ENCODE results near the gene ACHE. TPM values are rescaled to one million over a fixed set of nuclear protein-coding genes. Genes with fewer than 3 reads are reported as not detected.

Gene ACHE
- polyA plus RNA-seq, 2 of the 4 experiments (the other 2 are of a cell fraction) = 0.17 to 0.62 TPM

GRCh38 chr7:100852048-100852872 is 43.4 kb downstream of the ACHE start, which contains the start of gene SLC12A9 (continued):
- peak; percentile 95 for TF ChIP-seq CTCF (IDR thresholded peaks at IDR 0.05)
- no peak for TF ChIP-seq MAFK (IDR thresholded peaks at IDR 0.05; ENCODE audit: partially characterized antibody)
- TF ChIP-seq MAX (IDR thresholded peaks at IDR 0.05) = peak; percentile 98
- no peak for TF ChIP-seq ZC3H11A (IDR thresholded peaks at IDR 0.05)
- peak; percentile 80; the same call in 1 of the 2 replicates for TF ChIP-seq HDAC2 (IDR thresholded peaks at IDR 0.05)
- TF ChIP-seq CHD2 (IDR thresholded peaks at IDR 0.05; ENCODE audit: low read length, partially characterized antibody) = no peak
- no peak for TF ChIP-seq FOSB (CRISPR knock-in tag; IDR thresholded peaks at IDR 0.05)
- TF ChIP-seq BHLHE40 (IDR thresholded peaks at IDR 0.05; ENCODE audit: low read depth, low read length) = no peak
- TF ChIP-seq ZSCAN20 (CRISPR knock-in tag; IDR thresholded peaks at IDR 0.05) = 0 out of 2 replicates have a peak, but pooled peaks have one; percentile 25
- TF ChIP-seq POLR2AphosphoS2 (conservative IDR thresholded peaks at IDR 0.05; ENCODE audit: low read length) = no peak
- TF ChIP-seq HOXB13 (CRISPR knock-in tag; IDR thresholded peaks at IDR 0.05; ENCODE audit: low read depth) = no peak
- peak; percentile 48; the same call in 1 of the 2 replicates for TF ChIP-seq POLR2A (IDR thresholded peaks at IDR 0.05; ENCODE audit: low read length)
- no peak for TF ChIP-seq FOSL2 (IDR thresholded peaks at IDR 0.05)
- TF ChIP-seq FOSL2 (CRISPR knock-in tag; IDR thresholded peaks at IDR 0.05) = no peak
- TF ChIP-seq PBX3 (IDR thresholded peaks at IDR 0.05) = no peak
- TF ChIP-seq SMC3 (IDR thresholded peaks at IDR 0.05) = peak; percentile 95

- ChIA-PET CTCF (interaction anchor here (0.6 to 15.9 kb wide), 5 partner anchors 19 to 206 kb away, joined by 3 to 280 read pairs (median 15); partner anchors contain the start of genes EPO and POP7), POLR2A (no interaction called here)
- Histone ChIP-seq H3K27ac (no peak overlapping the region), H3K4me2 (no peak overlapping the region), H3K4me3 (no peak overlapping the region), H3K4me1 (no peaks in the 10 kb centered on the region), H3K9me3 (no peaks in the 10 kb centered on the region)
- TF ChIP-seq NFE2L2 (conservative IDR thresholded peaks at IDR 0.05; ENCODE audit: low read length) = no peak
- TF ChIP-seq PBX3 (IDR thresholded peaks at IDR 0.05) = no peak
- no peak for TF ChIP-seq GATA3 (IDR thresholded peaks at IDR 0.05; ENCODE audit: borderline replicate concordance)
- TF ChIP-seq MAZ (IDR thresholded peaks at IDR 0.05; ENCODE audit: borderline replicate concordance, low read depth, low read length) = no peak
- no peak for TF ChIP-seq RFX5 (IDR thresholded peaks at IDR 0.05)
- no peak for TF ChIP-seq USF2 (IDR thresholded peaks at IDR 0.05)
- no peak for TF ChIP-seq FOXS1 (CRISPR knock-in tag; IDR thresholded peaks at IDR 0.05)
- TF ChIP-seq ZSCAN20 (CRISPR knock-in tag; IDR thresholded peaks at IDR 0.05) = no peak
- no peak for TF ChIP-seq POLR2AphosphoS2 (conservative IDR thresholded peaks at IDR 0.05; ENCODE audit: low read length)
- no peak for TF ChIP-seq ATOH8 (CRISPR knock-in tag; IDR thresholded peaks at IDR 0.05; ENCODE audit: low read depth)
- TF ChIP-seq FOSL2 (IDR thresholded peaks at IDR 0.05) = no peak
- TF ChIP-seq FOSL2 (CRISPR knock-in tag; IDR thresholded peaks at IDR 0.05) = no peak
- no peak for TF ChIP-seq ZFP36 (IDR thresholded peaks at IDR 0.05; ENCODE audit: borderline replicate concordance, partially characterized antibody)
- no peak for TF ChIP-seq MYC (IDR thresholded peaks at IDR 0.05; ENCODE audit: borderline replicate concordance, low read length)
- TF ChIP-seq HOXB13 (CRISPR knock-in tag; IDR thresholded peaks at IDR 0.05; ENCODE audit: low read depth) = no peak
- no peak for TF ChIP-seq JUNB (IDR thresholded peaks at IDR 0.05)
- TF ChIP-seq ZNF302 (CRISPR knock-in tag; IDR thresholded peaks at IDR 0.05) = no peak
- no peak for TF ChIP-seq REST (IDR thresholded peaks at IDR 0.05)
- TF ChIP-seq BHLHE40 (IDR thresholded peaks at IDR 0.05; ENCODE audit: low read depth, low read length) = no peak
- DNase-seq (ENCODE audit: low read depth in 1 of 2, low spot score in 1 of 2) = no peak
- FAIRE-seq = no peak
- ATAC-seq = no peak
- WGBS (ENCODE audit: missing lambda C conversion rate) = 94% methylated on average over 4 of the region's 4 CpGs
Measured at GRCh38 chr7:100847360-100847759, 48.3 kb downstream of the ACHE start.
